ENCODE data around the gene C11orf71. TPM values are rescaled to one million over a fixed set of nuclear protein-coding genes. Genes with fewer than 3 reads are reported as not detected.
A peak's percentile ranks its signal among the peaks of the same experiment; 100 is the strongest.

C11orf71 gene
- total RNA-seq, 1 donor from 2014 or later: 1.5 TPM

GRCh38 chr11:114441921-114442320 lies 41.6 kb upstream of the C11orf71 start:
- H3K4me3 ChIP-seq (ENCODE audit: low read depth, low read length): no peak overlapping the region
- TF ChIP-seq, protein P1, sequence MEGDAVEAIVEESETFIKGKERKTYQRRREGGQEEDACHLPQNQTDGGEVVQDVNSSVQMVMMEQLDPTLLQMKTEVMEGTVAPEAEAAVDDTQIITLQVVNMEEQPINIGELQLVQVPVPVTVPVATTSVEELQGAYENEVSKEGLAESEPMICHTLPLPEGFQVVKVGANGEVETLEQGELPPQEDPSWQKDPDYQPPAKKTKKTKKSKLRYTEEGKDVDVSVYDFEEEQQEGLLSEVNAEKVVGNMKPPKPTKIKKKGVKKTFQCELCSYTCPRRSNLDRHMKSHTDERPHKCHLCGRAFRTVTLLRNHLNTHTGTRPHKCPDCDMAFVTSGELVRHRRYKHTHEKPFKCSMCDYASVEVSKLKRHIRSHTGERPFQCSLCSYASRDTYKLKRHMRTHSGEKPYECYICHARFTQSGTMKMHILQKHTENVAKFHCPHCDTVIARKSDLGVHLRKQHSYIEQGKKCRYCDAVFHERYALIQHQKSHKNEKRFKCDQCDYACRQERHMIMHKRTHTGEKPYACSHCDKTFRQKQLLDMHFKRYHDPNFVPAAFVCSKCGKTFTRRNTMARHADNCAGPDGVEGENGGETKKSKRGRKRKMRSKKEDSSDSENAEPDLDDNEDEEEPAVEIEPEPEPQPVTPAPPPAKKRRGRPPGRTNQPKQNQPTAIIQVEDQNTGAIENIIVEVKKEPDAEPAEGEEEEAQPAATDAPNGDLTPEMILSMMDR (conservative IDR thresholded peaks at IDR 0.05; ENCODE audit: low read depth, low read length): no peak
- DNase-seq (ENCODE audit: low read depth): no peak

GRCh38 chr11:114440971-114441763 lies 40.9 kb upstream of the C11orf71 start:
- DNase-seq (ENCODE audit: low read depth): no peak
- TF ChIP-seq, protein P1 (conservative IDR thresholded peaks at IDR 0.05; ENCODE audit: low read depth, low read length): no peak
- peak overlapping the region; percentile 97 for H3K4me3 ChIP-seq (ENCODE audit: low read depth, low read length)

DNA sequence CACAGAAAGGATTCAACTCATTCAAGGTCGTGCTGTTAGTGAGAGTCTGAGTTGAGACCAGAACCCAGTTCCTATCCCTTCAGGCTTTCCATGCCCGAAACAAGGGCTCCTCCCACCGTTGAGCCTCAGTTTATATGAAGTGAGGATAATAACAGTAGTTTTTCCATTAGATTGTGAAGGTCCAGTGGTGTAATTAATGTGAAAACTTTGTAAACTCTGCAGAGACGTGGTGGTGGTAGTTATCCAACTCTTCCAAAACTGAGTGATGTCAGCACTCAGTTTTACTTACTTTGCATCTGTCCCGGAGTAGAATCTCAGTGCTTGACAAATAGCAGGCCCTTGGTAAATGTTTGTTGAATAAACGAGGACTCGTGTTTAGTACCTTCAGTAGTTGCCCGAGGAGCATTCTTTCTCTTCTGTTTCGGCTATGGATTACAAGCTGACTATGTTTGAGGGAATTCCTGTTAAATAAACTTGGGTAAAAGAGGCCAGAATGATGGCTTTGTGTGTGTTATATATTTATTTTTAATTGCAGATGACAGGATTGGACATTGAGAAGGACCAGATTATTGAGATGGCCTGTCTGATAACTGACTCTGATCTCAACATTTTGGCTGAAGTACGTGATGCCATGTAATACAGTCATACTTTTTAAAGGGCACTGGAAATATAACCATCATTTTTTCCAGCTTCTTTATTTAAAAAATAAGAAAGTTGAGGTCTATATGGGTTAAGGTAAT lies 40.0 kb upstream of the C11orf71 start:
- H3K4me3 ChIP-seq (ENCODE audit: low read depth, low read length): peak overlapping the region; percentile 97
- TF ChIP-seq, protein P1 (conservative IDR thresholded peaks at IDR 0.05; ENCODE audit: low read depth, low read length): no peak
- no peak for DNase-seq (ENCODE audit: low read depth)

DNA sequence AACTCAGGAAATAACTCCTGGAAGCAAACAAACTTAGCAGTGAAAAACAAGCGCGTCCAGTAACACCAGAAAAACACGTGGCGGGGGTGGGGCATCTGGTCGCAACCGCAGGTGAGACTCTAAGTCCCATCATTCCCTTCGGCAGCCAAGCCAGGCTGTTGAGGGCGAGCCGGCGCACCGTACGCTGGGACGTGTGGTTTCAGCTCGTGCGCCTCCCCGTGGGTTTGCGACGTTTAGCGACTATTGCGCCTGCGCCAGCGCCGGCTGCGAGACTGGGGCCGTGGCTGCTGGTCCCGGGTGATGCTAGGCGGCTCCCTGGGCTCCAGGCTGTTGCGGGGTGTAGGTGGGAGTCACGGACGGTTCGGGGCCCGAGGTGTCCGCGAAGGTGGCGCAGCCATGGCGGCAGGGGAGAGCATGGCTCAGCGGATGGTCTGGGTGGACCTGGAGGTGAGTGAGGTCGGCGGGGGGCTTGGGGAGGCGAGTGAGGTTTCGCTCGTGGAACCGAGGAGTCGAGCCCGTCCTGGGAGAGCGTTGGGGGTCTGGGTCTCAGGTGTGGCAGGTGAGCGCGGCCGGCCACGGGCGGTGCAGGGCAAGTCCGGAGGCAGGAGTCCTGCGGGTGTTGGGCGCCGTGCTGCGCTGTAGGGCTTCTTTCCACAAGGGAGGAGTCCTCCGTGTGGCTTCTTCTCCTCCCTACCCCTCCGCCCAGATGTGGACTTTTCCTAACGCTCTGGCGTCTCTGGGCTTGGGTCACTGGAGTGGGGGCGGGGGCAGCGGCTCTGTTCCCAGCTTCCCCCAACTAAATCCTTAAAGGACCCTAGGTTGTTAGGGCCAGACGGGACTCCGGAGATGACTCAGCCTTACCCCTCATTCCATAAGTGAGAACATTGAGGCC lies 39.2 kb upstream of the C11orf71 start, which contains the start of gene REXO2:
TSS of gene REXO2 (plus strand) at position 239 of the 892 bp plus-strand sequence. CDS start at position 301, 62 bp downstream.
- peak within 1 kb of the TSS; percentile 97 for H3K4me3 ChIP-seq (ENCODE audit: low read depth, low read length)
- TF ChIP-seq, protein P1 (conservative IDR thresholded peaks at IDR 0.05; ENCODE audit: low read depth, low read length): peak; percentile 37

GRCh38 chr11:114438303-114438702 lies 38.0 kb upstream of the C11orf71 start:
- H3K4me3 ChIP-seq (ENCODE audit: low read depth, low read length): no peak overlapping the region
- DNase-seq (ENCODE audit: low read depth): no peak
- TF ChIP-seq, protein P1 (conservative IDR thresholded peaks at IDR 0.05; ENCODE audit: low read depth, low read length): no peak

More for the DNA sequence above, 39.2 kb upstream of the C11orf71 start, which contains the start of gene REXO2:
- DNase-seq (ENCODE audit: low read depth): peak; percentile 63

DNA sequence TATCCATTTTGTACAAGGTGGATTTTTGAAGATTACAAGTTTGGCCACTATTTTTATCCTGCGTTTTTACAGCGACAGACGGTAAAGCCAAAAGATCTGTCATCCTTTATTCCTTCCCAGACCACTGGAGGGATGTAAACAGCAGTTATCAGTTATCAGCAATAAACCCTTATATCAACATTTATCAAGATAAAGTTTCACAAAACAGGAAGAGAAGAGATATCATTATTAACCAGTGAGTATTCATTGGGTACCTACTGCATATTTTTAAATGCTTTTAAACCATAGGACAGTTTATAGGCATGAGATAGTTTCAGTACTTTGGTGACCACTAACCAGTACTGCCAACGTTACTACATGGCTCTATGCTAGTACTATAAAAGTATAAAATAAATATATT lies 33.1 kb upstream of the C11orf71 start:
- H3K4me3 ChIP-seq (ENCODE audit: low read depth, low read length): no peak overlapping the region
- no peak for DNase-seq (ENCODE audit: low read depth)
- TF ChIP-seq, protein P1 (conservative IDR thresholded peaks at IDR 0.05; ENCODE audit: low read depth, low read length): no peak

All from epithelial cell of proximal tubule (primary cell).